ENCODE results near the gene CCT6B.

CCT6B gene

GRCh38 chr17:34997355-34997862, 36.1 kb upstream of the CCT6B start:
- no peaks in the 10 kb centered on the region for H3K9me3 ChIP-seq (ENCODE audit: insufficient read depth, low read depth, low read length)
- H3K9ac ChIP-seq (ENCODE audit: low read depth, low read length) = no peak overlapping the region
- H3K27me3 ChIP-seq (ENCODE audit: insufficient read depth, low read length) = no peaks in the 10 kb centered on the region
- H3K36me3 ChIP-seq (ENCODE audit: insufficient read depth, low read length) = peaks cover 99% of the 10 kb centered on the region
- H3K27ac ChIP-seq (ENCODE audit: low read depth, low read length) = no peak overlapping the region
- no peaks in the 10 kb centered on the region for H3K4me1 ChIP-seq (ENCODE audit: insufficient read depth, low read length)
- no peak overlapping the region for H3K4me3 ChIP-seq (ENCODE audit: low read length)
- WGBS = 94% methylated on average over 11 of the region's 11 CpGs

- no peaks in the 10 kb centered on the region for H3K27me3 ChIP-seq (ENCODE audit: insufficient read depth, low read length)
- no peak overlapping the region for H3K4me3 ChIP-seq (ENCODE audit: low read length)
- no peak overlapping the region for H3K27ac ChIP-seq (ENCODE audit: low read depth, low read length)
- 88% methylated on average over 3 of the region's 3 CpGs for WGBS
- H3K36me3 ChIP-seq (ENCODE audit: insufficient read depth, low read length) = peaks cover 99% of the 10 kb centered on the region
- no peak overlapping the region for H3K9ac ChIP-seq (ENCODE audit: low read depth, low read length)
- H3K4me1 ChIP-seq (ENCODE audit: insufficient read depth, low read length) = no peaks in the 10 kb centered on the region
- H3K9me3 ChIP-seq (ENCODE audit: insufficient read depth, low read depth, low read length) = no peaks in the 10 kb centered on the region
These were observed 35.4 kb upstream of the CCT6B start for GRCh38 chr17:34996422-34997285.

- Histone ChIP-seq H3K9me3 (ENCODE audit: insufficient read depth, low read depth, low read length) (no peaks in the 10 kb centered on the region), H3K4me3 (ENCODE audit: low read length) (no peak overlapping the region), H3K27ac (ENCODE audit: low read depth, low read length) (no peak overlapping the region), H3K4me1 (ENCODE audit: insufficient read depth, low read length) (no peaks in the 10 kb centered on the region), H3K36me3 (ENCODE audit: insufficient read depth, low read length) (peaks cover 100% of the 10 kb centered on the region), H3K9ac (ENCODE audit: low read depth, low read length) (no peak overlapping the region), H3K27me3 (ENCODE audit: insufficient read depth, low read length) (no peaks in the 10 kb centered on the region)
- WGBS = 91% methylated on average over 2 of the region's 2 CpGs
These were observed 31.8 kb upstream of the CCT6B start for GRCh38 chr17:34993031-34993430.

GRCh38 chr17:34991606-34992005, 30.3 kb upstream of the CCT6B start:
- H3K9ac ChIP-seq (ENCODE audit: low read depth, low read length) = no peak overlapping the region
- H3K9me3 ChIP-seq (ENCODE audit: insufficient read depth, low read depth, low read length) = no peaks in the 10 kb centered on the region
- 86% methylated on average over 3 of the region's 3 CpGs for WGBS
- H3K27me3 ChIP-seq (ENCODE audit: insufficient read depth, low read length) = no peaks in the 10 kb centered on the region
- no peaks in the 10 kb centered on the region for H3K4me1 ChIP-seq (ENCODE audit: insufficient read depth, low read length)
- H3K36me3 ChIP-seq (ENCODE audit: insufficient read depth, low read length) = peaks cover 97% of the 10 kb centered on the region
- no peak overlapping the region for H3K4me3 ChIP-seq (ENCODE audit: low read length)
- no peak overlapping the region for H3K27ac ChIP-seq (ENCODE audit: low read depth, low read length)

GRCh38 chr17:34990921-34991365, 29.7 kb upstream of the CCT6B start:
- Histone ChIP-seq H3K4me3 (ENCODE audit: low read length) (no peak overlapping the region), H3K9me3 (ENCODE audit: insufficient read depth, low read depth, low read length) (no peaks in the 10 kb centered on the region), H3K9ac (ENCODE audit: low read depth, low read length) (no peak overlapping the region), H3K4me1 (ENCODE audit: insufficient read depth, low read length) (no peaks in the 10 kb centered on the region), H3K27me3 (ENCODE audit: insufficient read depth, low read length) (no peaks in the 10 kb centered on the region), H3K36me3 (ENCODE audit: insufficient read depth, low read length) (peaks cover 96% of the 10 kb centered on the region), H3K27ac (ENCODE audit: low read depth, low read length) (no peak overlapping the region)
- 97% methylated on average over 6 of the region's 6 CpGs for WGBS

GRCh38 chr17:34989473-34989872, 28.2 kb upstream of the CCT6B start:
- no peak overlapping the region for H3K9ac ChIP-seq (ENCODE audit: low read depth, low read length)
- no peaks in the 10 kb centered on the region for H3K9me3 ChIP-seq (ENCODE audit: insufficient read depth, low read depth, low read length)
- H3K36me3 ChIP-seq (ENCODE audit: insufficient read depth, low read length) = peaks cover 95% of the 10 kb centered on the region
- H3K27me3 ChIP-seq (ENCODE audit: insufficient read depth, low read length) = no peaks in the 10 kb centered on the region
- H3K27ac ChIP-seq (ENCODE audit: low read depth, low read length) = no peak overlapping the region
- H3K4me1 ChIP-seq (ENCODE audit: insufficient read depth, low read length) = no peaks in the 10 kb centered on the region
- 93% methylated on average over 10 of the region's 10 CpGs for WGBS
- no peak overlapping the region for H3K4me3 ChIP-seq (ENCODE audit: low read length)

GRCh38 chr17:34988644-34989043, 27.4 kb upstream of the CCT6B start:
- Histone ChIP-seq H3K27me3 (ENCODE audit: insufficient read depth, low read length) (no peaks in the 10 kb centered on the region), H3K9ac (ENCODE audit: low read depth, low read length) (no peak overlapping the region), H3K27ac (ENCODE audit: low read depth, low read length) (no peak overlapping the region), H3K36me3 (ENCODE audit: insufficient read depth, low read length) (peaks cover 95% of the 10 kb centered on the region), H3K4me3 (ENCODE audit: low read length) (no peak overlapping the region), H3K9me3 (ENCODE audit: insufficient read depth, low read depth, low read length) (no peaks in the 10 kb centered on the region), H3K4me1 (ENCODE audit: insufficient read depth, low read length) (no peaks in the 10 kb centered on the region)
- 93% methylated on average over 2 of the region's 2 CpGs for WGBS

- no peaks in the 10 kb centered on the region for H3K27me3 ChIP-seq (ENCODE audit: insufficient read depth, low read length)
- peaks cover 90% of the 10 kb centered on the region for H3K36me3 ChIP-seq (ENCODE audit: insufficient read depth, low read length)
- H3K4me3 ChIP-seq (ENCODE audit: low read length) = no peak overlapping the region
- no peaks in the 10 kb centered on the region for H3K9me3 ChIP-seq (ENCODE audit: insufficient read depth, low read depth, low read length)
- peaks cover 6% of the 10 kb centered on the region; the same call in 1 of the 2 replicates for H3K4me1 ChIP-seq (ENCODE audit: insufficient read depth, low read length)
- no peak overlapping the region for H3K27ac ChIP-seq (ENCODE audit: low read depth, low read length)
- WGBS = 95% methylated on average over 2 of the region's 2 CpGs
- H3K9ac ChIP-seq (ENCODE audit: low read depth, low read length) = no peak overlapping the region
These were observed 26.0 kb upstream of the CCT6B start for GRCh38 chr17:34987232-34987631.

GRCh38 chr17:34981538-34982241, 20.4 kb upstream of the CCT6B start:
- Histone ChIP-seq H3K4me1 (ENCODE audit: insufficient read depth, low read length) (peaks cover 26% of the 10 kb centered on the region; the same call in 1 of the 2 replicates), H3K9ac (ENCODE audit: low read depth, low read length) (peak overlapping the region; percentile 99), H3K27me3 (ENCODE audit: insufficient read depth, low read length) (no peaks in the 10 kb centered on the region), H3K4me3 (ENCODE audit: low read length) (peak overlapping the region; percentile 86), H3K27ac (ENCODE audit: low read depth, low read length) (peak overlapping the region; percentile 97; the same call in 1 of the 2 replicates), H3K36me3 (ENCODE audit: insufficient read depth, low read length) (peaks cover 37% of the 10 kb centered on the region), H3K9me3 (ENCODE audit: insufficient read depth, low read depth, low read length) (no peaks in the 10 kb centered on the region)
- 73% methylated on average over 8 of the region's 8 CpGs for WGBS

- H3K9ac ChIP-seq (ENCODE audit: low read depth, low read length) = peak overlapping the region; percentile 99
- peak overlapping the region; percentile 97 for H3K27ac ChIP-seq (ENCODE audit: low read depth, low read length)
- H3K36me3 ChIP-seq (ENCODE audit: insufficient read depth, low read length) = peaks cover 30% of the 10 kb centered on the region
- peak overlapping the region; percentile 86 for H3K4me3 ChIP-seq (ENCODE audit: low read length)
- H3K4me1 ChIP-seq (ENCODE audit: insufficient read depth, low read length) = peaks cover 26% of the 10 kb centered on the region; the same call in 1 of the 2 replicates
- under 1% methylated on average over 66 of the region's 69 CpGs for WGBS
- H3K27me3 ChIP-seq (ENCODE audit: insufficient read depth, low read length) = no peaks in the 10 kb centered on the region
- no peaks in the 10 kb centered on the region for H3K9me3 ChIP-seq (ENCODE audit: insufficient read depth, low read depth, low read length)
These were observed 19.6 kb upstream of the CCT6B start for GRCh38 chr17:34980681-34981537.

Data from HUES64 (cell line).